ENCODE measurements around the gene BASP1.

The BASP1 gene

GRCh38 chr5:17212191-17212590 is 5.2 kb upstream of the BASP1 start:
- no peaks in the 10 kb centered on the region for H3K27me3 ChIP-seq (replicated peaks; ENCODE audit: control insufficient read depth, insufficient read depth, low read length)
- H3K36me3 ChIP-seq (ENCODE audit: control insufficient read depth, insufficient read depth, low read length): no peaks in the 10 kb centered on the region

DNA sequence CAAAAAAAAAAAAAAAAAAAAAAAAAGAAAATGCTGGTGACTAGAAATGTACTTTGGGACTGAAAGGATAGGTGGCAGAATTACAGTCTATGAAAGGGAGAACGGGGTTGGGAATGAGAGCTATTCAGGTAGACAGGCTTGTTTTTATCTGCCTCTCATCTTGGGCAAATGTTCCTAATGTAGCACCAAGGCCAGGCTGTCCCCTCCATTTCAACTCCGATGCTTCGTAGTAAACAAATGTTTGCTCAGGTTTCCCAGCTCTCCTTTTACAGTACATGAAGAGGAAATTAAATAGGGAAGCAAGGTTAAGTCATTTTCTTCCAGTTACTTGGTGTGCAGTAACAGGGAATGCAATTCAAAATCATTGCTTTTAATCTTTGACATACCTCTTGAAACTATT is 4.4 kb upstream of the BASP1 start:
- DNase-seq (ENCODE audit: extremely low read depth, insufficient read length): no peak
- Histone ChIP-seq H3K36me3 (ENCODE audit: control insufficient read depth, insufficient read depth, low read length) (no peaks in the 10 kb centered on the region), H3K27me3 (replicated peaks; ENCODE audit: control insufficient read depth, insufficient read depth, low read length) (no peaks in the 10 kb centered on the region), H3K4me3 (replicated peaks; ENCODE audit: low read depth, low read length) (no peak overlapping the region)
- TF ChIP-seq, protein P1, sequence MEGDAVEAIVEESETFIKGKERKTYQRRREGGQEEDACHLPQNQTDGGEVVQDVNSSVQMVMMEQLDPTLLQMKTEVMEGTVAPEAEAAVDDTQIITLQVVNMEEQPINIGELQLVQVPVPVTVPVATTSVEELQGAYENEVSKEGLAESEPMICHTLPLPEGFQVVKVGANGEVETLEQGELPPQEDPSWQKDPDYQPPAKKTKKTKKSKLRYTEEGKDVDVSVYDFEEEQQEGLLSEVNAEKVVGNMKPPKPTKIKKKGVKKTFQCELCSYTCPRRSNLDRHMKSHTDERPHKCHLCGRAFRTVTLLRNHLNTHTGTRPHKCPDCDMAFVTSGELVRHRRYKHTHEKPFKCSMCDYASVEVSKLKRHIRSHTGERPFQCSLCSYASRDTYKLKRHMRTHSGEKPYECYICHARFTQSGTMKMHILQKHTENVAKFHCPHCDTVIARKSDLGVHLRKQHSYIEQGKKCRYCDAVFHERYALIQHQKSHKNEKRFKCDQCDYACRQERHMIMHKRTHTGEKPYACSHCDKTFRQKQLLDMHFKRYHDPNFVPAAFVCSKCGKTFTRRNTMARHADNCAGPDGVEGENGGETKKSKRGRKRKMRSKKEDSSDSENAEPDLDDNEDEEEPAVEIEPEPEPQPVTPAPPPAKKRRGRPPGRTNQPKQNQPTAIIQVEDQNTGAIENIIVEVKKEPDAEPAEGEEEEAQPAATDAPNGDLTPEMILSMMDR (IDR thresholded peaks at IDR 0.05; ENCODE audit: insufficient read depth, low read length, poor library complexity, severe bottlenecking): no peak

More at GRCh38 chr5:17212191-17212590, 5.2 kb upstream of the BASP1 start:
- TF ChIP-seq, protein P1 (IDR thresholded peaks at IDR 0.05; ENCODE audit: insufficient read depth, low read length, poor library complexity, severe bottlenecking): no peak
- DNase-seq (ENCODE audit: extremely low read depth, insufficient read length): no peak
- no peak overlapping the region for H3K4me3 ChIP-seq (replicated peaks; ENCODE audit: low read depth, low read length)

- TF ChIP-seq, protein P1 (IDR thresholded peaks at IDR 0.05; ENCODE audit: insufficient read depth, low read length, poor library complexity, severe bottlenecking): no peak
- DNase-seq (ENCODE audit: extremely low read depth, insufficient read length): no peak
- H3K36me3 ChIP-seq (ENCODE audit: control insufficient read depth, insufficient read depth, low read length): no peaks in the 10 kb centered on the region
- H3K4me3 ChIP-seq (replicated peaks; ENCODE audit: low read depth, low read length): no peak overlapping the region
- no peaks in the 10 kb centered on the region for H3K27me3 ChIP-seq (replicated peaks; ENCODE audit: control insufficient read depth, insufficient read depth, low read length)
Observed at GRCh38 chr5:17213938-17214337, 3.5 kb upstream of the BASP1 start.

- DNase-seq (ENCODE audit: extremely low read depth, insufficient read length): no peak
- no peak overlapping the region for H3K4me3 ChIP-seq (replicated peaks; ENCODE audit: low read depth, low read length)
- H3K36me3 ChIP-seq (ENCODE audit: control insufficient read depth, insufficient read depth, low read length): no peaks in the 10 kb centered on the region
- no peaks in the 10 kb centered on the region for H3K27me3 ChIP-seq (replicated peaks; ENCODE audit: control insufficient read depth, insufficient read depth, low read length)
- TF ChIP-seq, protein P1 (IDR thresholded peaks at IDR 0.05; ENCODE audit: insufficient read depth, low read length, poor library complexity, severe bottlenecking): no peak
Observed at GRCh38 chr5:17214893-17215292, 2.5 kb upstream of the BASP1 start.

- TF ChIP-seq, protein P1 (IDR thresholded peaks at IDR 0.05; ENCODE audit: insufficient read depth, low read length, poor library complexity, severe bottlenecking): no peak
- Histone ChIP-seq H3K36me3 (ENCODE audit: control insufficient read depth, insufficient read depth, low read length) (no peaks in the 10 kb centered on the region), H3K27me3 (replicated peaks; ENCODE audit: control insufficient read depth, insufficient read depth, low read length) (no peaks in the 10 kb centered on the region), H3K4me3 (replicated peaks; ENCODE audit: low read depth, low read length) (no peak overlapping the region)
- DNase-seq (ENCODE audit: extremely low read depth, insufficient read length): no peak
Observed at GRCh38 chr5:17215361-17215760, 2.1 kb upstream of the BASP1 start.

All from GM06990 (cell line).